ENCODE results near the gene EGF. TPM values are rescaled to one million over a fixed set of nuclear protein-coding genes. Genes with fewer than 3 reads are reported as not detected.
"Not testable (repeated sequence)": the region's sequence is repeated elsewhere in the genome, so short reads cannot be mapped to it uniquely, and the experiment has no call there.

The EGF gene
- total RNA-seq, 1 experiment from 2014 or later: not detected

DNA sequence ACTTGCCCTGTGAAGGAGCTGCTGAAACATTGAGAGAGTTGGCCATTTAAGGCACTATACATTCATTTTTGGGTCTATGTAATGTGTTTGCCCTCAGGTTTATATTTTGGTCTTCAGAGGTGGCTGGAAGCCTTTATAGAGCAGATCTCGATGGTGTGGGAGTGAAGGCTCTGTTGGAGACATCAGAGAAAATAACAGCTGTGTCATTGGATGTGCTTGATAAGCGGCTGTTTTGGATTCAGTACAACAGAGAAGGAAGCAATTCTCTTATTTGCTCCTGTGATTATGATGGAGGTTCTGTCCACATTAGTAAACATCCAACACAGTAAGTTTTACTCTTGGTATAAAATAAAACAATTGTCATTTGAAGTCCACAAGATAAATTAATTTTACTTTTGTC, 31.1 kb downstream of the EGF start:
- Histone ChIP-seq H3K4me1 (ENCODE audit: low read length) (no peaks in the 10 kb centered on the region), H3K79me2 (ENCODE audit: low read length) (no peaks in the 10 kb centered on the region), H4K20me1 (ENCODE audit: insufficient read depth, low read depth, low read length) (no peaks in the 10 kb centered on the region), H3K4me3 (ENCODE audit: low read length) (no peak overlapping the region), H3K27me3 (ENCODE audit: low read length) (no peaks in the 10 kb centered on the region), H2AFZ (ENCODE audit: low read length) (no peak overlapping the region), H3K4me2 (ENCODE audit: low read depth, low read length, poor library complexity, severe bottlenecking) (no peak overlapping the region), H3K9me3 (ENCODE audit: low read length) (no peaks in the 10 kb centered on the region), H3K9me2 (replicated peaks; ENCODE audit: insufficient read depth, low read length) (no peaks in the 10 kb centered on the region), H3K9ac (ENCODE audit: low read length) (no peak overlapping the region), H3K27ac (ENCODE audit: low read length) (no peak overlapping the region), H3K36me3 (ENCODE audit: insufficient read depth, low read length) (no peaks in the 10 kb centered on the region)
- DNase-seq: no peak

GRCh38 chr4:109944591-109944990, 31.9 kb downstream of the EGF start:
- Histone ChIP-seq H3K9ac (ENCODE audit: low read length) (no peak overlapping the region), H4K20me1 (ENCODE audit: insufficient read depth, low read depth, low read length) (no peaks in the 10 kb centered on the region), H3K79me2 (ENCODE audit: low read length) (no peaks in the 10 kb centered on the region), H3K9me2 (replicated peaks; ENCODE audit: insufficient read depth, low read length) (no peaks in the 10 kb centered on the region), H3K27ac (ENCODE audit: low read length) (no peak overlapping the region), H3K4me1 (ENCODE audit: low read length) (no peaks in the 10 kb centered on the region), H2AFZ (ENCODE audit: low read length) (no peak overlapping the region), H3K9me3 (ENCODE audit: low read length) (no peaks in the 10 kb centered on the region), H3K36me3 (ENCODE audit: insufficient read depth, low read length) (no peaks in the 10 kb centered on the region), H3K27me3 (ENCODE audit: low read length) (no peaks in the 10 kb centered on the region), H3K4me2 (ENCODE audit: low read depth, low read length, poor library complexity, severe bottlenecking) (no peak overlapping the region), H3K4me3 (ENCODE audit: low read length) (no peak overlapping the region)
- no peak for DNase-seq

- no peaks in the 10 kb centered on the region for H3K27me3 ChIP-seq (ENCODE audit: low read length)
- no peaks in the 10 kb centered on the region for H3K79me2 ChIP-seq (ENCODE audit: low read length)
- H3K9me3 ChIP-seq (ENCODE audit: low read length): no peaks in the 10 kb centered on the region
- no peak overlapping the region for H3K4me2 ChIP-seq (ENCODE audit: low read depth, low read length, poor library complexity, severe bottlenecking)
- H4K20me1 ChIP-seq (ENCODE audit: insufficient read depth, low read depth, low read length): no peaks in the 10 kb centered on the region
- no peak overlapping the region for H3K27ac ChIP-seq (ENCODE audit: low read length)
- no peaks in the 10 kb centered on the region for H3K9me2 ChIP-seq (replicated peaks; ENCODE audit: insufficient read depth, low read length)
- H3K36me3 ChIP-seq (ENCODE audit: insufficient read depth, low read length): no peaks in the 10 kb centered on the region
- H3K9ac ChIP-seq (ENCODE audit: low read length): no peak overlapping the region
- no peak for DNase-seq
- H3K4me1 ChIP-seq (ENCODE audit: low read length): no peaks in the 10 kb centered on the region
- no peak overlapping the region for H3K4me3 ChIP-seq (ENCODE audit: low read length)
- no peak overlapping the region for H2AFZ ChIP-seq (ENCODE audit: low read length)
These were observed 32.4 kb downstream of the EGF start for GRCh38 chr4:109945056-109945455.

- Histone ChIP-seq H3K27ac (ENCODE audit: low read length) (no peak overlapping the region), H3K9me2 (replicated peaks; ENCODE audit: insufficient read depth, low read length) (no peaks in the 10 kb centered on the region), H2AFZ (ENCODE audit: low read length) (no peak overlapping the region), H3K4me3 (ENCODE audit: low read length) (no peak overlapping the region), H3K36me3 (ENCODE audit: insufficient read depth, low read length) (no peaks in the 10 kb centered on the region), H4K20me1 (ENCODE audit: insufficient read depth, low read depth, low read length) (no peaks in the 10 kb centered on the region), H3K4me1 (ENCODE audit: low read length) (no peaks in the 10 kb centered on the region), H3K27me3 (ENCODE audit: low read length) (no peaks in the 10 kb centered on the region), H3K9me3 (ENCODE audit: low read length) (no peaks in the 10 kb centered on the region), H3K4me2 (ENCODE audit: low read depth, low read length, poor library complexity, severe bottlenecking) (no peak overlapping the region), H3K79me2 (ENCODE audit: low read length) (no peaks in the 10 kb centered on the region), H3K9ac (ENCODE audit: low read length) (no peak overlapping the region)
- no peak for DNase-seq
These were observed 33.4 kb downstream of the EGF start for GRCh38 chr4:109946120-109946519.

GRCh38 chr4:109947457-109947856, 34.8 kb downstream of the EGF start:
- H2AFZ ChIP-seq (ENCODE audit: low read length): no peak overlapping the region
- H3K27me3 ChIP-seq (ENCODE audit: low read length): no peaks in the 10 kb centered on the region
- no peak overlapping the region for H3K4me3 ChIP-seq (ENCODE audit: low read length)
- H3K27ac ChIP-seq (ENCODE audit: low read length): no peak overlapping the region
- no peak for DNase-seq
- no peak overlapping the region for H3K4me2 ChIP-seq (ENCODE audit: low read depth, low read length, poor library complexity, severe bottlenecking)
- no peaks in the 10 kb centered on the region for H3K4me1 ChIP-seq (ENCODE audit: low read length)
- H3K36me3 ChIP-seq (ENCODE audit: insufficient read depth, low read length): no peaks in the 10 kb centered on the region
- no peaks in the 10 kb centered on the region for H3K9me2 ChIP-seq (replicated peaks; ENCODE audit: insufficient read depth, low read length)
- no peaks in the 10 kb centered on the region for H3K9me3 ChIP-seq (ENCODE audit: low read length)
- no peaks in the 10 kb centered on the region for H4K20me1 ChIP-seq (ENCODE audit: insufficient read depth, low read depth, low read length)
- H3K9ac ChIP-seq (ENCODE audit: low read length): no peak overlapping the region
- H3K79me2 ChIP-seq (ENCODE audit: low read length): no peaks in the 10 kb centered on the region

DNA sequence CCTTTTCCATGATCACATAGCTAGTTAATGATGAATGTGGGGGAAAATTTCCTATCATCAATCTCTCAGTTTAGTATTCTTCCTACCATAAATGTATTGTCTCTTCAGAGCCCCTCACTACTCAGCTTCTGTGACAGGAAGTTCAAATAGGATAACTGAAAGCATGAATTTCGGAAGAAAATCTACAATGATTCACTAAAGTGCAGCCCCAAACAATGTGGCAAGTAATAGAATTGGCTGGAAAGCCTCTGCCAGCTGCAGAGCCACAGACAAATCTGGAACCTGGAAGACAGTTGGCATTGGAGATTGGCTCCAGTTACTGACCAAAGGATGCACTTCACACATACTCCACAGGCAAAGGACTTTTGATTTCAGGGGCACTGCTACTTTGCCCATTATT, 35.2 kb downstream of the EGF start:
- no peak for DNase-seq
- H3K36me3 ChIP-seq (ENCODE audit: insufficient read depth, low read length): no peaks in the 10 kb centered on the region
- H3K9me3 ChIP-seq (ENCODE audit: low read length): no peaks in the 10 kb centered on the region
- H3K9ac ChIP-seq (ENCODE audit: low read length): no peak overlapping the region
- no peak overlapping the region for H3K4me2 ChIP-seq (ENCODE audit: low read depth, low read length, poor library complexity, severe bottlenecking)
- H3K27ac ChIP-seq (ENCODE audit: low read length): no peak overlapping the region
- H3K27me3 ChIP-seq (ENCODE audit: low read length): no peaks in the 10 kb centered on the region
- H3K9me2 ChIP-seq (replicated peaks; ENCODE audit: insufficient read depth, low read length): no peaks in the 10 kb centered on the region
- H2AFZ ChIP-seq (ENCODE audit: low read length): no peak overlapping the region
- H4K20me1 ChIP-seq (ENCODE audit: insufficient read depth, low read depth, low read length): no peaks in the 10 kb centered on the region
- no peak overlapping the region for H3K4me3 ChIP-seq (ENCODE audit: low read length)
- no peaks in the 10 kb centered on the region for H3K79me2 ChIP-seq (ENCODE audit: low read length)
- H3K4me1 ChIP-seq (ENCODE audit: low read length): no peaks in the 10 kb centered on the region

DNA sequence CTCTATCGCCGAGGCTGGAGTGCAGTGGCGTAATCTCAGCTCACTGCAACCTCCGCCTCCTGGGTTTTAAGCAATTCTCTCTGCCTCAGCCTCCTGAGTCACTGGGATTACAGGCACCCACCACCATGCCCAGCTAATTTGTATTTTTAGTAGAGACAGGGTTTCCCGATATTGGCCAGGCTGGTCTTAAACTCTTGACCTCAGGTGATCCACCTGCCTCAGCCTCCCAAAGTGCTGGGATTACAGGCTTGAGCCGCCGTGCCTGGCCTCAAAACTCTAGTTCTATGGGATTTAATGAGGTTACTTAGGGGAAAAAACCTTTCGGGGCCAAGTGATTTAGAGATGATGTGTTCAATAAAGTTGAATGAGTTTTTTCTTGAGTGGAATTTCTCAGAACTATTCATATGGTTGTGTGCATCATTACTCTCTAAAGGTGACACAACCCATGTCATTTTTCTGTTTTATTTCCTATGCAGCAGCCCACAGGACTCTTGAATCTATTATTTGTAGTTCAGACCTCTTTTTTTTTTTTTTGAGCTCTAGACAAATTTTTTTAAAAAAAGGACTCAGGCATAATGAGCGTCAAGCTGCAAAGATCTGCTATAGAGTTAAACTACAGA, 36.5 kb downstream of the EGF start:
- H3K4me2 ChIP-seq (ENCODE audit: low read depth, low read length, poor library complexity, severe bottlenecking); H3K79me2 ChIP-seq (ENCODE audit: low read length); H2AFZ ChIP-seq (ENCODE audit: low read length); H3K9me2 ChIP-seq (replicated peaks; ENCODE audit: insufficient read depth, low read length); H3K27me3 ChIP-seq (ENCODE audit: low read length); DNase-seq; H3K4me1 ChIP-seq (ENCODE audit: low read length); H3K36me3 ChIP-seq (ENCODE audit: insufficient read depth, low read length); H3K9me3 ChIP-seq (ENCODE audit: low read length); H3K9ac ChIP-seq (ENCODE audit: low read length); H3K27ac ChIP-seq (ENCODE audit: low read length); H3K4me3 ChIP-seq (ENCODE audit: low read length); H4K20me1 ChIP-seq (ENCODE audit: insufficient read depth, low read depth, low read length): not testable (repeated sequence)

DNA sequence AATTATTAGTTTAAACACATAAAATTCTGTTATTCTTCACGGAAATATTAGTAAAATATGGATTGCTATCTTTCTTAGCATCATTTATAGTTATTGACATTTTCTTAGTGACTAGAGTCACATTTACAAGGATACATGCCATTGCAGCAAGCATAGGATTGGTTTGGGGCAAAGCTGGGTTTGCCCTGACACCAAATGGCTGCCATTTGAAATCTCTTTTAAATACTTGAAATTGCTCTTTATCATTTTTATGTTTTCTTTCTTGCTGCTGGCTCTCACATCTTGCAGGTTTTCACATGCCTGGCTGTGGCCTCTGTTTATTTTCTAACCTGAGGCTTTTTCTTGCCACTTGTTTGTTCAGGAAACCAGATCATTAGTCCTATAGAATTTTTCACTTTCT, 39.9 kb downstream of the EGF start:
- Histone ChIP-seq H3K36me3 (ENCODE audit: insufficient read depth, low read length) (no peaks in the 10 kb centered on the region), H4K20me1 (ENCODE audit: insufficient read depth, low read depth, low read length) (no peaks in the 10 kb centered on the region), H3K4me1 (ENCODE audit: low read length) (no peaks in the 10 kb centered on the region), H3K4me2 (ENCODE audit: low read depth, low read length, poor library complexity, severe bottlenecking) (no peak overlapping the region), H3K9ac (ENCODE audit: low read length) (no peak overlapping the region), H3K27ac (ENCODE audit: low read length) (no peak overlapping the region), H3K9me3 (ENCODE audit: low read length) (no peaks in the 10 kb centered on the region), H3K79me2 (ENCODE audit: low read length) (no peaks in the 10 kb centered on the region), H3K4me3 (ENCODE audit: low read length) (no peak overlapping the region), H3K9me2 (replicated peaks; ENCODE audit: insufficient read depth, low read length) (no peaks in the 10 kb centered on the region), H3K27me3 (ENCODE audit: low read length) (no peaks in the 10 kb centered on the region), H2AFZ (ENCODE audit: low read length) (no peak overlapping the region)
- no peak for DNase-seq

- Histone ChIP-seq H3K27ac (ENCODE audit: low read length) (no peak overlapping the region), H3K4me2 (ENCODE audit: low read depth, low read length, poor library complexity, severe bottlenecking) (no peak overlapping the region), H3K9me3 (ENCODE audit: low read length) (no peaks in the 10 kb centered on the region), H3K4me1 (ENCODE audit: low read length) (no peaks in the 10 kb centered on the region), H3K79me2 (ENCODE audit: low read length) (no peaks in the 10 kb centered on the region), H2AFZ (ENCODE audit: low read length) (no peak overlapping the region), H3K36me3 (ENCODE audit: insufficient read depth, low read length) (no peaks in the 10 kb centered on the region), H4K20me1 (ENCODE audit: insufficient read depth, low read depth, low read length) (no peaks in the 10 kb centered on the region), H3K9me2 (replicated peaks; ENCODE audit: insufficient read depth, low read length) (no peaks in the 10 kb centered on the region), H3K9ac (ENCODE audit: low read length) (no peak overlapping the region), H3K27me3 (ENCODE audit: low read length) (no peaks in the 10 kb centered on the region), H3K4me3 (ENCODE audit: low read length) (no peak overlapping the region)
- no peak for DNase-seq
These were observed 40.9 kb downstream of the EGF start for GRCh38 chr4:109953556-109953955.
